Neural progenitor cell (in vitro differentiated cells): ENCODE measurements around the gene GRAMD2A. TPM values are rescaled to one million over a fixed set of nuclear protein-coding genes. Genes with fewer than 3 reads are reported as not detected.

Source experiments
- DNase-seq: peaks from one replicate; pipeline ENCODE4 v3.0.0-alpha.2; 2016; ENCODE audit warnings: low spot score
- H2AFZ ChIP-seq: fragments of 200-600 bp; sonication (generic); replicated peaks from 2 replicates; pipeline ENCODE4 v1.6.1; 2016; ENCODE audit warnings: antibody characterized with exemption
- H3F3A ChIP-seq: fragments of 200-600 bp; sonication (generic); 2 replicates; pipeline ENCODE4 v1.6.1; 2016; ENCODE audit warnings: antibody characterized with exemption, low read depth
- H3K27ac ChIP-seq: fragments of 200-600 bp; sonication (generic); 2 replicates; pipeline ENCODE4 v1.5.1; 2016; ENCODE audit warnings: mild to moderate bottlenecking
- H3K27me3 ChIP-seq: fragments of 200-600 bp; sonication (generic); 2 replicates; pipeline ENCODE4 v1.6.1; 2016; ENCODE audit warnings: mild to moderate bottlenecking, moderate library complexity
- H3K36me3 ChIP-seq: fragments of 200-600 bp; sonication (generic); 2 replicates; pipeline ENCODE4 v1.5.1; 2016
- H3K4me1 ChIP-seq: fragments of 200-600 bp; sonication (generic); 2 replicates; pipeline ENCODE4 v1.6.1; 2016; ENCODE audit warnings: mixed run types
- H3K4me2 ChIP-seq: fragments of 200-600 bp; sonication (generic); 2 replicates; pipeline ENCODE4 v1.6.1; 2016
- H3K4me3 ChIP-seq: fragments of 200-600 bp; sonication (generic); 2 replicates; pipeline ENCODE4 v1.5.1; 2016
- H3K79me2 ChIP-seq: fragments of 200-600 bp; sonication (generic); 2 replicates; pipeline ENCODE4 v1.6.1; 2016; ENCODE audit warnings: low read depth
- H3K9ac ChIP-seq: fragments of 200-600 bp; sonication (generic); 2 replicates; pipeline ENCODE4 v1.6.1; 2016
- H3K9me3 ChIP-seq: fragments of 200-600 bp; sonication (generic); 2 replicates; pipeline ENCODE4 v1.5.1; 2016; ENCODE audit warnings: low read depth
- H4K20me1 ChIP-seq: fragments of 200-600 bp; sonication (generic); 2 replicates; pipeline ENCODE4 v1.6.1; 2016; ENCODE audit warnings: low read depth
- H3K27ac Mint-ChIP-seq: 3 replicates; pipeline ENCODE4 v1.8.0; 2021; ENCODE audit warnings: mixed read lengths
- H3K27me3 Mint-ChIP-seq: 2 replicates; pipeline ENCODE4 v1.8.0; 2022; ENCODE audit warnings: low read depth, mild to moderate bottlenecking, inconsistent platforms, moderate library complexity, mixed read lengths; ENCODE audit not compliant: insufficient read depth
- H3K36me3 Mint-ChIP-seq: 3 replicates; pipeline ENCODE4 v1.8.0; 2021; ENCODE audit warnings: mixed read lengths
- H3K4me1 Mint-ChIP-seq: 3 replicates; pipeline ENCODE4 v1.8.0; 2021; ENCODE audit warnings: mixed read lengths
- H3K4me3 Mint-ChIP-seq: 3 replicates; pipeline ENCODE4 v1.8.0; 2021; ENCODE audit warnings: mild to moderate bottlenecking, moderate library complexity, mixed read lengths
- H3K9me3 Mint-ChIP-seq: 3 replicates; pipeline ENCODE4 v1.8.0; 2020; ENCODE audit warnings: mixed read lengths
- CTCF ChIP-seq: fragments of 200-600 bp; sonication (generic); IDR thresholded peaks from 2 replicates; pipeline ENCODE4 v1.5.1; 2017; ENCODE audit warnings: antibody characterized with exemption, mild to moderate bottlenecking
- EZH2 ChIP-seq: fragments of 200-600 bp; sonication (generic); IDR thresholded peaks from 2 replicates; pipeline ENCODE4 v1.6.1; 2017; ENCODE audit warnings: antibody characterized with exemption, mild to moderate bottlenecking, moderate library complexity
- EZH2phosphoT487 ChIP-seq: fragments of 200-600 bp; sonication (generic); IDR thresholded peaks from 2 replicates; pipeline ENCODE4 v1.6.1; 2017; ENCODE audit warnings: antibody characterized with exemption
- total RNA-seq: library from RNA; depleted of rRNA; stranded (reverse); fragments of >200 nt; gene quantifications from 2 replicates; pipeline ENCODE4 v1.2.3, GENCODE V29; 2015; ENCODE audit warnings: low replicate concordance

Gene GRAMD2A
- total RNA-seq, 1 donor from 2014 or later, result 0.43 TPM

DNA sequence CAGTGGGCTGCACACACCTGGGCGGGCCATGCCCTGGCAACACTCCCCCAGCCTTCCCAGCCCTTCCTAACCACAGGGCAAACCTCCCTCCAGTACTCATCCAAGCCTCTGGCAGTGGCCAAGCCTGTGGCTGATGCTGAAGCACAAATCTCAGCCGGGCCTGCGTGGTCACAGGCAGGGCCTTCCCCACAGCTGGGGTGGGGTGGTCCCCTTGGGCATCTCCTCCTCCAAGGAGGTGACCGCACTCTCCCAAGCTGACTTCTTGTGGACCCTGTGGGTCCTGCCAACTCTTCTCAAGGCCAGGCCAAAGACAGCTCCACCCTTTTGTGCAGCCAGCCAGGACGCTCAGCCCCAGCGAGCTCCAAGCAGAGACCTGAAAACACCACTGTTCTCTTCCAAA is 21.4 kb downstream of the GRAMD2A start:
- Histone ChIP-seq H3K9me3 (no peaks in the 10 kb centered on the region), H2AFZ (no peak overlapping the region), H3K79me2 (no peaks in the 10 kb centered on the region), H3F3A (no peaks in the 10 kb centered on the region), H3K4me1 (peaks cover 17% of the 10 kb centered on the region), H3K9ac (no peak overlapping the region), H3K4me3 (no peak overlapping the region), H4K20me1 (no peaks in the 10 kb centered on the region), H3K36me3 (no peaks in the 10 kb centered on the region), H3K4me2 (no peak overlapping the region), H3K27ac (no peak overlapping the region), H3K27me3 (no peaks in the 10 kb centered on the region)
- Mint-ChIP-seq H3K4me3 (no peak overlapping the region), H3K27ac (no peak overlapping the region), H3K4me1 (peaks cover 38% of the 10 kb centered on the region), H3K36me3 (no peaks in the 10 kb centered on the region), H3K27me3 (peaks cover 8% of the 10 kb centered on the region), H3K9me3 (no peaks in the 10 kb centered on the region)
- no peak for DNase-seq
- TF ChIP-seq EZH2phosphoT487, result no peak
- no peak for TF ChIP-seq EZH2
- TF ChIP-seq CTCF, result no peak

DNA sequence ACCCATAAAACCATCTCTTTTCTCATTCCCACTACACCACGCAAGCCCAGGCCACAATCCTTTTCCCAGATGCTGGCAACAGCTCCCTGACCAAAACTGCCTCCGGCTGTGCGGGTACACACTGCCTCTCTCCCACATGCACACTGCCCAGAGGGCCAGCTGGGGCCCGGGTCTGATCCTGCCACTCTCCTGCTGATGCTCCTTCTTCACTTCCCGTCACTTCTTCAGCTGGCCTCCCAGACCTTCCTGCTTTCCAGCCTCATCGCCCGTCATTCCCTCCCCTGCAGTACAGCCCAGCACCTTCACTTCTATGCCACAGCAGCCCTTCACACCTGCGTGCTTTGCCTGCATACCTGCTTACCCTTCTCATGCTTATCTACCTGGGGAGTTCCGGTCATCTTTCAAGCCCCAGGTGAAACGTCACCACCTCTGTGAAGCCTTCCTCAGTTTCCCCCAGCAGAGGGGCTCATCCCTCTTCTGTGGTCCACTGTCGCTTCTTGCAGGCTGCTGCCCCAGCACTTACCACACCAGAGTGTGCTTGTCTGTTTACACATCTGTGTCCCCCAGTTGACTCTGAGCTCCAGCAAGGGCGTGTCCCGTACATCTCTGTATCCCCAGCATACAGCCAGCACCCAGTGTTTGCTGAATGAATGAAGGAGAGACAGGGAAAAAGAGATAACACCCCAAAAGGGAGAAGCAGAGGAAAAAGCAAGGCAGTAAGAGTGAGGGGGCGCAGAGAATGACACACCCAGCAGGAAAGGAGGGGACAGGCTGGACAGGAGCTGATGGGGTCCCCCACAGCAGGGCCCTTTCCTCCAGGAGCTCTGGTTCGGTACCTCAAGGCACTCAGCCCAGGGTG is 22.2 kb downstream of the GRAMD2A start:
- DNase-seq, result no peak
- Histone ChIP-seq H3K79me2 (no peaks in the 10 kb centered on the region), H3K36me3 (no peaks in the 10 kb centered on the region), H3K9me3 (no peaks in the 10 kb centered on the region), H2AFZ (no peak overlapping the region), H3K27ac (no peak overlapping the region), H3K27me3 (no peaks in the 10 kb centered on the region), H3K4me2 (no peak overlapping the region), H3K4me1 (peaks cover 17% of the 10 kb centered on the region), H3K4me3 (no peak overlapping the region), H4K20me1 (no peaks in the 10 kb centered on the region), H3F3A (no peaks in the 10 kb centered on the region), H3K9ac (no peak overlapping the region)
- TF ChIP-seq CTCF (no peak), EZH2phosphoT487 (no peak), EZH2 (no peak)
- Mint-ChIP-seq H3K4me1 (peaks cover 31% of the 10 kb centered on the region), H3K4me3 (no peak overlapping the region), H3K36me3 (no peaks in the 10 kb centered on the region), H3K27ac (peak overlapping the region; percentile 1), H3K9me3 (no peaks in the 10 kb centered on the region), H3K27me3 (peaks cover 8% of the 10 kb centered on the region)

GRCh38 chr15:72174551-72175165 is 22.9 kb downstream of the GRAMD2A start:
- H3K9ac ChIP-seq, result no peak overlapping the region
- DNase-seq, result no peak
- H3K36me3 ChIP-seq, result no peaks in the 10 kb centered on the region
- peaks cover 8% of the 10 kb centered on the region for H3K27me3 Mint-ChIP-seq
- H3K4me3 Mint-ChIP-seq, result no peak overlapping the region
- H3K27ac ChIP-seq, result no peak overlapping the region
- H3K27me3 ChIP-seq, result no peaks in the 10 kb centered on the region
- peaks cover 24% of the 10 kb centered on the region for H3K4me1 Mint-ChIP-seq
- H3K4me3 ChIP-seq, result no peak overlapping the region
- no peak for TF ChIP-seq CTCF
- no peak for TF ChIP-seq EZH2
- no peak for TF ChIP-seq EZH2phosphoT487
- H3K4me1 ChIP-seq, result peaks cover 10% of the 10 kb centered on the region
- H2AFZ ChIP-seq, result no peak overlapping the region
- H3K4me2 ChIP-seq, result no peak overlapping the region
- no peaks in the 10 kb centered on the region for H3F3A ChIP-seq
- H3K9me3 ChIP-seq, result no peaks in the 10 kb centered on the region
- H3K9me3 Mint-ChIP-seq, result no peaks in the 10 kb centered on the region
- H3K36me3 Mint-ChIP-seq, result no peaks in the 10 kb centered on the region
- H3K27ac Mint-ChIP-seq, result peak overlapping the region; percentile 1
- no peaks in the 10 kb centered on the region for H3K79me2 ChIP-seq
- H4K20me1 ChIP-seq, result no peaks in the 10 kb centered on the region
